GM23338 (cell line): ENCODE data around the gene NEURL1. TPM values are rescaled to one million over a fixed set of nuclear protein-coding genes. Genes with fewer than 3 reads are reported as not detected.

Experiments used
- ATAC-seq: fragments of 200-7000 bp; cut with Tn5 transposase; 3 replicates; pipeline ENCODE4 v1.9.1; 2020
- DNase-seq: peaks from one replicate; pipeline ENCODE4 v3.0.0-alpha.2; 2015; ENCODE audit warnings: low spot score
- H2AFZ ChIP-seq: fragments of 200-600 bp; sonication (generic); 2 replicates; pipeline ENCODE4 v1.8.0; 2016; ENCODE audit warnings: antibody characterized with exemption, mild to moderate bottlenecking, moderate library complexity
- H3F3A ChIP-seq: fragments of 200-600 bp; sonication (generic); replicated peaks from 2 replicates; pipeline ENCODE4 v1.8.0; 2017; ENCODE audit warnings: antibody characterized with exemption, mixed run types, low read depth
- H3K27ac ChIP-seq: fragments of 200-600 bp; sonication (generic); 2 replicates; pipeline ENCODE4 v1.6.1; 2016; ENCODE audit warnings: low read depth
- H3K27me3 ChIP-seq: fragments of 200-600 bp; sonication (generic); 2 replicates; pipeline ENCODE4 v1.8.0; 2016; ENCODE audit warnings: mild to moderate bottlenecking, mixed run types, moderate library complexity; ENCODE audit not compliant: insufficient read depth
- H3K36me3 ChIP-seq: fragments of 200-600 bp; sonication (generic); 2 replicates; pipeline ENCODE4 v1.8.0; 2016; ENCODE audit warnings: mild to moderate bottlenecking; ENCODE audit not compliant: insufficient read depth
- H3K4me1 ChIP-seq: fragments of 200-600 bp; sonication (generic); 2 replicates; pipeline ENCODE4 v1.8.0; 2016; ENCODE audit warnings: mild to moderate bottlenecking, moderate library complexity; ENCODE audit not compliant: insufficient read depth
- H3K4me2 ChIP-seq: fragments of 200-600 bp; sonication (generic); 2 replicates; pipeline ENCODE4 v1.7.1; 2017; ENCODE audit warnings: mixed run types
- H3K4me3 ChIP-seq: fragments of 200-600 bp; sonication (generic); 2 replicates; pipeline ENCODE4 v1.6.1; 2016; ENCODE audit warnings: mixed run types
- H3K79me2 ChIP-seq: fragments of 200-600 bp; sonication (generic); replicated peaks from 2 replicates; pipeline ENCODE4 v1.8.0; 2017; ENCODE audit warnings: mild to moderate bottlenecking; ENCODE audit not compliant: insufficient read depth
- H3K9me2 ChIP-seq: fragments of 200-600 bp; sonication (generic); 2 replicates; pipeline ENCODE4 v1.8.0; 2017; ENCODE audit not compliant: insufficient read depth
- H4K20me1 ChIP-seq: fragments of 200-600 bp; sonication (generic); replicated peaks from 2 replicates; pipeline ENCODE4 v1.8.0; 2017; ENCODE audit warnings: mild to moderate bottlenecking; ENCODE audit not compliant: insufficient read depth
- H3K27ac Mint-ChIP-seq: 2 replicates; pipeline ENCODE4 v1.8.0; 2020; ENCODE audit warnings: inconsistent platforms, mild to moderate bottlenecking, moderate library complexity, mixed read lengths
- H3K27me3 Mint-ChIP-seq: 3 replicates; pipeline ENCODE4 v1.8.0; 2022; ENCODE audit warnings: low read depth, mild to moderate bottlenecking, moderate library complexity, mixed read lengths, inconsistent platforms; ENCODE audit not compliant: insufficient read depth, poor library complexity
- H3K36me3 Mint-ChIP-seq: 3 replicates; pipeline ENCODE4 v1.8.0; 2021; ENCODE audit warnings: low read depth, mild to moderate bottlenecking, inconsistent platforms, moderate library complexity, mixed read lengths
- H3K4me1 Mint-ChIP-seq: 3 replicates; pipeline ENCODE4 v1.8.0; 2020; ENCODE audit warnings: mild to moderate bottlenecking, inconsistent platforms, mixed read lengths
- H3K4me3 Mint-ChIP-seq: 3 replicates; pipeline ENCODE4 v1.8.0; 2021; ENCODE audit warnings: moderate library complexity, mild to moderate bottlenecking, inconsistent platforms, mixed read lengths
- H3K9me3 Mint-ChIP-seq: 3 replicates; pipeline ENCODE4 v1.8.0; 2020; ENCODE audit warnings: moderate library complexity, mild to moderate bottlenecking, inconsistent platforms, mixed read lengths
- NANOG ChIP-seq: IDR thresholded peaks from 2 replicates; pipeline ENCODE4 v1.6.1; 2016; ENCODE audit warnings: antibody characterized with exemption, borderline replicate concordance
- ZNF462 ChIP-seq: fragments of 250-450 bp; sonication (Bioruptor Pico); IDR thresholded peaks from 2 replicates; pipeline ENCODE4 v1.5.0; 2020; ENCODE audit warnings: mild to moderate bottlenecking, moderate library complexity
- polyA plus RNA-seq: library from polyadenylated mRNA; unstranded; fragments of >200 nt; fragmentation: Nextera tagmentation; extraction: Ambion mirVana; gene quantifications from 2 replicates; pipeline ENCODE4 v1.2.1, GENCODE V29; 2016
- total RNA-seq: library from RNA; depleted of rRNA; stranded (reverse); fragments of >200 nt; shearing (Covaris generic); gene quantifications from 2 replicates; pipeline ENCODE4 v1.2.3, GENCODE V29; 2014
- TF ChIP-seq, protein P1 (sequence below), 2 experiments: fragments of 200-600 bp in 1 of 2; sonication (generic) in 1 of 2; conservative IDR thresholded peaks; 2 replicates each; pipeline versions ENCODE4 v1.5.1 to v1.6.1; 2016 to 2017; ENCODE audit warnings: antibody characterized with exemption in 2 of 2, low read depth in 2 of 2, mild to moderate bottlenecking in 2 of 2, moderate library complexity in 1 of 2

NEURL1 gene
- total and polyA plus RNA-seq, 2 experiments from 2014 or later, result 0.82 to 1.1 TPM

DNA sequence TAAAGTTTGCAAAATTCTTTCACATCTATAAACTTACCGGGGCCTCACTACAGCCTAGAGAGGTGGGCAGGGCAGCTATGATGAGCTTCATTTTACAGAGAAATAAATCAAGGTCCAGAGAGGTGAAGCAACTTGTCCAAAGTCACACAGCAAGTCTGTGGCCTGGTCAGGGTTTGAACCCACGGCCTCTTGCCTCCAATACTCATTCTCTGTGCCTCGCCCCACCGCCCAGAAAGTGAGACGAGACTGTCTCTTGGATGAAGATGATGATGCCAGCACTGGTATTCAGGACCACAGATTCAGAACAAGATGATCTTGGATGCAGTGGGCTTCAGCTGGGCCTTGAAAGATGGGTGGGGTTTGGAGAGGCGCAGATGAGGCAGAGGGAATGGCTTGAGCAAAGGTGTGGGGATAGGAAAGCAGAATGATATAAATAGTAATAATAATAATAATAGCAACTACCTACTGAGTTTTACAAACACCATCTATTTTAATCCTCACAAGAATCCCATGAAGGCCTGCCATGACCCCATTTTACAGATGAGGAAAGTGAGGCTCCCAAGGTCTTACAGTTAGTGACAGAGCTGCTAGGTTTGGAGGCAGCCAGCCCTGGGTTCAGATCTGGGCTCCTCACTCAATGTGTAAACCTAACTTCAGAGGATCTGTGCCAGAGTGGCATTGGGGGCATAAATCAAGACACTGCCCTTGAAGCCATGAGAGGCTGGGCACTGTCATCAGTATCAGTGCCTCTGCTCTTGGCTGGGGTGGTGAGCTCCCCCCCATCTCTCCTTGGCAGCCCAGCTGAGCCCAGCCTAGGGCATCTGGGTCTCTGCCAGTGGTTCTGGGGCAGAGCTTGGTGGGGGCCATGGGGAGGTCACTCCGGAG, 70.0 kb downstream of the NEURL1 start:
- peaks cover 7% of the 10 kb centered on the region for H3K27me3 Mint-ChIP-seq
- Histone ChIP-seq H3K27ac (no peak overlapping the region), H4K20me1 (no peaks in the 10 kb centered on the region), H3K79me2 (no peaks in the 10 kb centered on the region), H3F3A (no peaks in the 10 kb centered on the region), H3K4me1 (no peaks in the 10 kb centered on the region), H3K4me3 (no peak overlapping the region), H3K4me2 (no peak overlapping the region), H3K27me3 (no peaks in the 10 kb centered on the region), H3K36me3 (no peaks in the 10 kb centered on the region), H3K9me2 (no peaks in the 10 kb centered on the region), H2AFZ (no peak overlapping the region)
- no peak for ATAC-seq
- TF ChIP-seq ZNF462, result no peak
- TF ChIP-seq NANOG, result no peak
- TF ChIP-seq, protein P1, sequence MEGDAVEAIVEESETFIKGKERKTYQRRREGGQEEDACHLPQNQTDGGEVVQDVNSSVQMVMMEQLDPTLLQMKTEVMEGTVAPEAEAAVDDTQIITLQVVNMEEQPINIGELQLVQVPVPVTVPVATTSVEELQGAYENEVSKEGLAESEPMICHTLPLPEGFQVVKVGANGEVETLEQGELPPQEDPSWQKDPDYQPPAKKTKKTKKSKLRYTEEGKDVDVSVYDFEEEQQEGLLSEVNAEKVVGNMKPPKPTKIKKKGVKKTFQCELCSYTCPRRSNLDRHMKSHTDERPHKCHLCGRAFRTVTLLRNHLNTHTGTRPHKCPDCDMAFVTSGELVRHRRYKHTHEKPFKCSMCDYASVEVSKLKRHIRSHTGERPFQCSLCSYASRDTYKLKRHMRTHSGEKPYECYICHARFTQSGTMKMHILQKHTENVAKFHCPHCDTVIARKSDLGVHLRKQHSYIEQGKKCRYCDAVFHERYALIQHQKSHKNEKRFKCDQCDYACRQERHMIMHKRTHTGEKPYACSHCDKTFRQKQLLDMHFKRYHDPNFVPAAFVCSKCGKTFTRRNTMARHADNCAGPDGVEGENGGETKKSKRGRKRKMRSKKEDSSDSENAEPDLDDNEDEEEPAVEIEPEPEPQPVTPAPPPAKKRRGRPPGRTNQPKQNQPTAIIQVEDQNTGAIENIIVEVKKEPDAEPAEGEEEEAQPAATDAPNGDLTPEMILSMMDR (conservative IDR thresholded peaks at IDR 0.05; ENCODE audit: low read depth in 2 of 2), result no peak
- no peaks in the 10 kb centered on the region for H3K36me3 Mint-ChIP-seq
- no peak overlapping the region for H3K4me3 Mint-ChIP-seq
- no peaks in the 10 kb centered on the region; the same call in 2 of the 3 replicates for H3K4me1 Mint-ChIP-seq
- no peak for DNase-seq
- no peaks in the 10 kb centered on the region for H3K9me3 Mint-ChIP-seq
- no peak overlapping the region for H3K27ac Mint-ChIP-seq
